CD1c-positive myeloid dendritic cell (primary cell): ENCODE measurements around the gene LARGE1.

Experiments used
- DNase-seq: peaks from one replicate; pipeline ENCODE4 v3.0.0-alpha.2; 2016; ENCODE audit errors: extremely low spot score

Gene LARGE1

GRCh38 chr22:33914131-33914530, 6.1 kb downstream of the LARGE1 start:
- DNase-seq: no peak

GRCh38 chr22:33913188-33913587, 7.1 kb downstream of the LARGE1 start:
- DNase-seq: no peak

GRCh38 chr22:33909911-33910310, 10.4 kb downstream of the LARGE1 start:
- DNase-seq: no peak

- DNase-seq: no peak
These were observed 11.2 kb downstream of the LARGE1 start for GRCh38 chr22:33909075-33909458.

GRCh38 chr22:33908171-33909074, 11.9 kb downstream of the LARGE1 start:
- DNase-seq: no peak

- DNase-seq: no peak
These were observed 13.3 kb downstream of the LARGE1 start for GRCh38 chr22:33906954-33907353.

- DNase-seq: no peak
These were observed 13.8 kb downstream of the LARGE1 start for GRCh38 chr22:33906475-33906874.

GRCh38 chr22:33903012-33903411, 17.3 kb downstream of the LARGE1 start:
- no peak for DNase-seq

GRCh38 chr22:33902073-33902472, 18.2 kb downstream of the LARGE1 start:
- no peak for DNase-seq

- DNase-seq: no peak
These were observed 22.2 kb downstream of the LARGE1 start for GRCh38 chr22:33898121-33898520.

- no peak for DNase-seq
These were observed 22.8 kb downstream of the LARGE1 start for GRCh38 chr22:33897448-33897835.

- DNase-seq: no peak
These were observed 23.5 kb downstream of the LARGE1 start for GRCh38 chr22:33896575-33897447.

GRCh38 chr22:33896154-33896553, 24.1 kb downstream of the LARGE1 start:
- no peak for DNase-seq

- DNase-seq: no peak
These were observed 24.8 kb downstream of the LARGE1 start for GRCh38 chr22:33895444-33895843.

GRCh38 chr22:33894515-33894914, 25.8 kb downstream of the LARGE1 start:
- no peak for DNase-seq

- no peak for DNase-seq
These were observed 26.2 kb downstream of the LARGE1 start for GRCh38 chr22:33894036-33894435.

- no peak for DNase-seq
These were observed 26.8 kb downstream of the LARGE1 start for GRCh38 chr22:33893512-33893911.

- no peak for DNase-seq
These were observed 28.3 kb downstream of the LARGE1 start for GRCh38 chr22:33891992-33892391.

- no peak for DNase-seq
These were observed 28.8 kb downstream of the LARGE1 start for GRCh38 chr22:33891455-33891854.

- DNase-seq: no peak
These were observed 30.5 kb downstream of the LARGE1 start for GRCh38 chr22:33889748-33890147.

GRCh38 chr22:33888821-33889220, 31.5 kb downstream of the LARGE1 start:
- no peak for DNase-seq

- no peak for DNase-seq
These were observed 33.1 kb downstream of the LARGE1 start for GRCh38 chr22:33887173-33887572.

GRCh38 chr22:33886696-33887095, 33.6 kb downstream of the LARGE1 start:
- DNase-seq: no peak
